Measurements from ENCODE around the gene APOE.
"Not testable (repeated sequence)": the region's sequence is repeated elsewhere in the genome, so short reads cannot be mapped to it uniquely, and the experiment has no call there.

Gene APOE

DNA sequence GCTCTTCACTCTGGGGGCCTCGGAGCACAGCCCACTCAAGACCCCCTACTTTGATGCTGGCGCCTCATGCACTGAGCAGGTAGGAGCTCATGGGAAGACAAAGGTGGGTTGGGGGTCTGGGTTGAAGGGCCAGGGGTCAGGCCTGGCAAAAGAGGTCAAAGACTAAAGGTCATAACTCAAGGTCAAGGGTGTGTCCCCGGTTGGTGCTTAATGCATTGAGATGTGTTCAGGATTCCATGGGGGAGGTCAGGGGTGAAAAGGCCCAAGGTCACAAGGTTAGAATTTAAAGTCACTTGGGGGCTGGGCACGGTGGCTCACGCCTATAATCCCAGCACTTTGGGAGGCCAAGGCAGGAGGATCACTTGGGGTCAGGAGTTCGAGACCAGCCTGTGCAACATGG lies 19.5 kb upstream of the APOE start:
- peaks cover 43% of the 10 kb centered on the region for H3K36me3 ChIP-seq (ENCODE audit: control insufficient read depth, insufficient read depth, low read length)
- H3K9me3 ChIP-seq (ENCODE audit: control insufficient read depth, insufficient read depth, low read depth, low read length), result no peaks in the 10 kb centered on the region
- peaks cover 14% of the 10 kb centered on the region; the same call in 1 of the 2 replicates for H3K4me1 ChIP-seq (ENCODE audit: control insufficient read depth, insufficient read depth, low read length)
- no peaks in the 10 kb centered on the region for H3K27me3 ChIP-seq (ENCODE audit: control insufficient read depth, insufficient read depth, low read length)
- no peak overlapping the region for H3K9ac ChIP-seq (ENCODE audit: low read length)
- H3K4me3 ChIP-seq (ENCODE audit: low read depth, low read length), result no peak overlapping the region
- no peak overlapping the region for H3K27ac ChIP-seq (ENCODE audit: low read depth, low read length)

DNA sequence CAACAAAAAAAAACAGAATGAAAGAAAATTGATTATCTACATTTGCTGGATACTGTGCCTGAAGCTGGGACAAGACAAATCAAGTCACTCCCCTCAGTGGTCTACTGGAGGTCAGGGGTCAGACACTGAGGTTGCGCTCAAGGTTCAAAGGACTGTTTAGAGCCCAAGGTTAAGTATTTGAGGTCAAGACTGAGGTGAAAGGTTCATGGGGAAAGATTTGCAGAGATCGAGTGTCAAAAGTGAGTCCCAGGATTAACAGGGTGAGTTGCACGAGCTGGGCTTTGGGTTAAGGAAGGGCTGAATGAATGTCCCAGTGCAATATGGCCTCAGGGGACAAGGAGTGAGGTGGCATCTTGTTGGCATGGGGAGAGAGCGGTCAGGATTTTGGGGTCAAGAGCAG lies 17.9 kb upstream of the APOE start:
- Histone ChIP-seq H3K27ac (ENCODE audit: low read depth, low read length) (no peak overlapping the region), H3K27me3 (ENCODE audit: control insufficient read depth, insufficient read depth, low read length) (no peaks in the 10 kb centered on the region), H3K36me3 (ENCODE audit: control insufficient read depth, insufficient read depth, low read length) (peaks cover 48% of the 10 kb centered on the region), H3K4me3 (ENCODE audit: low read depth, low read length) (no peak overlapping the region), H3K9me3 (ENCODE audit: control insufficient read depth, insufficient read depth, low read depth, low read length) (no peaks in the 10 kb centered on the region), H3K9ac (ENCODE audit: low read length) (no peak overlapping the region), H3K4me1 (ENCODE audit: control insufficient read depth, insufficient read depth, low read length) (peaks cover 9% of the 10 kb centered on the region)

DNA sequence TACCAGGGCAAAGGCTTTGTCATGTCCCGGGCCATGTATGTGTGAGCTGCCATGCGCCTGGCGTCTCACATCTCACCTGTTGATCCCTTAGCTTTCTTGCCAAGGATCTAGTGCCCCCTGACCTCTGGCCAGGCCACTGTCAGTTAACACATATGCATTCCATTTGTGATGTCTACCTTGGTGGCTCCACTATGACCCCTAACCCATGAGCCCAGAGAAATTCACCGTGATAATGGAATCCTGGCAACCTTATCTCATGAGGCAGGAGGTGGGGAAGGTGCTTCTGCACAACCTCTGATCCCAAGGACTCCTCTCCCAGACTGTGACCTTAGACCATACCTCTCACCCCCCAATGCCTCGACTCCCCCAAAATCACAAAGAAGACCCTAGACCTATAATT lies 17.3 kb upstream of the APOE start:
- not testable (repeated sequence) for H3K27me3 ChIP-seq (ENCODE audit: control insufficient read depth, insufficient read depth, low read length); H3K9me3 ChIP-seq (ENCODE audit: control insufficient read depth, insufficient read depth, low read depth, low read length); H3K4me3 ChIP-seq (ENCODE audit: low read depth, low read length); H3K4me1 ChIP-seq (ENCODE audit: control insufficient read depth, insufficient read depth, low read length); H3K9ac ChIP-seq (ENCODE audit: low read length); H3K27ac ChIP-seq (ENCODE audit: low read depth, low read length)
- H3K36me3 ChIP-seq (ENCODE audit: control insufficient read depth, insufficient read depth, low read length), result peaks cover 54% of the 10 kb centered on the region

GRCh38 chr19:44889830-44890365 lies 15.7 kb upstream of the APOE start:
- Histone ChIP-seq H3K4me3 (ENCODE audit: low read depth, low read length) (peak overlapping the region; percentile 56), H3K36me3 (ENCODE audit: control insufficient read depth, insufficient read depth, low read length) (peaks cover 57% of the 10 kb centered on the region), H3K9me3 (ENCODE audit: control insufficient read depth, insufficient read depth, low read depth, low read length) (no peaks in the 10 kb centered on the region), H3K4me1 (ENCODE audit: control insufficient read depth, insufficient read depth, low read length) (peaks cover 9% of the 10 kb centered on the region), H3K27ac (ENCODE audit: low read depth, low read length) (peak overlapping the region; percentile 26; the same call in 1 of the 2 replicates), H3K27me3 (ENCODE audit: control insufficient read depth, insufficient read depth, low read length) (no peaks in the 10 kb centered on the region), H3K9ac (ENCODE audit: low read length) (peak overlapping the region; percentile 60)

DNA sequence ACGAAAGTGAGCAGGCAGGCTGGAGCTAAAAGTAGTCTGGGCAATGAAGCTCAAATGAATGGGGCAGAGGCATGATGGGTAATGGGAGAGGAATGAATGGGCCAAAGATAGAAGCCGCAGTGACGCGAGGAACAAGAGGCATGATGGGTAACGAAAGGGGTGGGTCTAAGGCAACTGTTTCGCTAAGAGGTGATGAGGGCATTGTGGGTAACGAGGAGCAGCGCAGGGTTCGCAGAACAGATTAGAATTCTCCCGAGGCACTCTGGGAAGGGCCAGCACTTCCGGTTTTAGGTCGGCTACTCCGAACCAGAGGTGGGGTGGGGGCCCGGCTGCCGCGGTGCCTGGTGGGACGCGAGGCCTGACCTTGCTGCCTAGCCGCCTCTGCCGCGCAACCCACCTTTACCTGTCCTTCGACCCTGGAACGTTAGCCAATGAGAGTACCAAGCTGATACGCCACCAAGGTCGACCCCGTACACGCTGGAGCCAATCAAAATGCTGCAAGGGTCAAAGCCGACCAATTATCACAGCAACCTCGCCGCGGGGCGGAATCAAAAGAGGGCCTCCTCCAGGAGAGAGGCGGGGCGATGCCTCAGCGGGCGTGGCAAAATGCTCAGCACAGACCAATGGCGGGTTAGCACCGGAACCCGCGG lies 15.1 kb upstream of the APOE start:
- Histone ChIP-seq H3K27me3 (ENCODE audit: control insufficient read depth, insufficient read depth, low read length) (no peaks in the 10 kb centered on the region), H3K4me1 (ENCODE audit: control insufficient read depth, insufficient read depth, low read length) (peaks cover 9% of the 10 kb centered on the region), H3K9me3 (ENCODE audit: control insufficient read depth, insufficient read depth, low read depth, low read length) (no peaks in the 10 kb centered on the region), H3K9ac (ENCODE audit: low read length) (peak overlapping the region; percentile 60), H3K4me3 (ENCODE audit: low read depth, low read length) (peak overlapping the region; percentile 56), H3K36me3 (ENCODE audit: control insufficient read depth, insufficient read depth, low read length) (peaks cover 62% of the 10 kb centered on the region), H3K27ac (ENCODE audit: low read depth, low read length) (peak overlapping the region; percentile 26; the same call in 1 of the 2 replicates)

GRCh38 chr19:44891016-44891882 lies 14.3 kb upstream of the APOE start, which contains the start of gene TOMM40:
TSS of gene TOMM40 (plus strand) at chr19:44891254. CDS start at chr19:44891416, 162 bp downstream.
- Histone ChIP-seq H3K9ac (ENCODE audit: low read length) (peak within 1 kb of the TSS; percentile 98), H3K36me3 (ENCODE audit: control insufficient read depth, insufficient read depth, low read length) (peaks cover 61% of the 10 kb centered on the region), H3K9me3 (ENCODE audit: control insufficient read depth, insufficient read depth, low read depth, low read length) (no peaks in the 10 kb centered on the region), H3K27ac (ENCODE audit: low read depth, low read length) (peak within 1 kb of the TSS; percentile 64; the same call in 1 of the 2 replicates), H3K4me3 (ENCODE audit: low read depth, low read length) (peak within 1 kb of the TSS; percentile 89), H3K27me3 (ENCODE audit: control insufficient read depth, insufficient read depth, low read length) (no peaks in the 10 kb centered on the region), H3K4me1 (ENCODE audit: control insufficient read depth, insufficient read depth, low read length) (peaks cover 9% of the 10 kb centered on the region)

DNA sequence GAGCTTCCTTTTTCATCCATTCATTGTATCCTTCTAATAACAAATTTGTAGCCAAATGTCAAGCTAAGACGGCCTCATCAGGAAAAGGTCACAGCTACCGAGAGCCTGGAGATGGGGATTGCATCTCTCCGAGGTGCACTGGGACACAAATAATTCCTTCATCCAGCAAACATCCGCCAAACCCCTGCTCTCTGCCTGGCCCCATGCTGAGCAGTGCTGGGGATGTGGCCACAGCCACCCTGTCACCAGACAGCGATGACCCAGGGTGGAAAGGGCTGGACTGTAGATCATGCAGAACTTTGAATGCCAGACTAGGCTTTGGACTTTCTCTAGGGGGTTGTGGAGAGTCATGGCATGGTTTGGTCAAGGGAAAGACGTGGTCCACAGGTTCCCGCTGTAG lies 12.7 kb upstream of the APOE start:
- Histone ChIP-seq H3K36me3 (ENCODE audit: control insufficient read depth, insufficient read depth, low read length) (peaks cover 64% of the 10 kb centered on the region), H3K4me3 (ENCODE audit: low read depth, low read length) (0 out of 2 replicates have a peak overlapping the region, but pooled peaks have one; percentile 89), H3K9ac (ENCODE audit: low read length) (peak overlapping the region; percentile 98)

DNA sequence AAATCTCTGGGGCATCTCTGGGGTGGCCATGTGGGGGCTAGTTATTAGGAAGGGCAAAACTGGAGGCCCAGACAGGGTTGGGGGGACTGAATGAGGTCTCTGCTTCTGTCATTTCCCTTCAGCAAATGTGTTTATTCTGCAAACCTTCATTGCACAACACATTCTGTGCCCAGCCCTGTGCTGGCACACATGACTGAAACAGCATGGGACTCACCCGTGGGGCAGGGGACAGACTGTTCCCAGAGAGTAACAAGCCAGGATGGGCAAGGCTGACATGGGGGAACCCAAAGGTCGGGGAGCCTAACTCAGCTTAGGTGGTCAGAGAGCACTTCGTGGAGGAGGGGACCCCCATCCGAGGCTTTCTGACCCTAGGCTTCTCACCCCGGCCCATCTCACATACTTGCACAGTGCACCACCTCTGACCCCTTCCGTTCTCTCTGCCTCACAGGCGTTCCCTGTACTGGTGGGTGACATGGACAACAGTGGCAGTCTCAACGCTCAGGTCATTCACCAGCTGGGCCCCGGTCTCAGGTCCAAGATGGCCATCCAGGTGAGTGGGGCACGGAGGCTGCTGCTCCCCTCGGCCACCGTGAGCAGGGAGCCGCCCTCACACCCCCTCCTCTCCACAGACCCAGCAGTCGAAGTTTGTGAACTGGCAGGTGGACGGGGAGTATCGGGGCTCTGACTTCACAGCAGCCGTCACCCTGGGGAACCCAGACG lies 12.1 kb upstream of the APOE start:
- Histone ChIP-seq H3K4me1 (ENCODE audit: control insufficient read depth, insufficient read depth, low read length) (peaks cover 9% of the 10 kb centered on the region), H3K36me3 (ENCODE audit: control insufficient read depth, insufficient read depth, low read length) (peaks cover 64% of the 10 kb centered on the region), H3K27ac (ENCODE audit: low read depth, low read length) (no peak overlapping the region), H3K4me3 (ENCODE audit: low read depth, low read length) (no peak overlapping the region), H3K9me3 (ENCODE audit: control insufficient read depth, insufficient read depth, low read depth, low read length) (no peaks in the 10 kb centered on the region), H3K27me3 (ENCODE audit: control insufficient read depth, insufficient read depth, low read length) (no peaks in the 10 kb centered on the region), H3K9ac (ENCODE audit: low read length) (no peak overlapping the region)

More for the DNA sequence above, 12.7 kb upstream of the APOE start:
- Histone ChIP-seq H3K4me1 (ENCODE audit: control insufficient read depth, insufficient read depth, low read length) (peaks cover 9% of the 10 kb centered on the region), H3K9me3 (ENCODE audit: control insufficient read depth, insufficient read depth, low read depth, low read length) (no peaks in the 10 kb centered on the region), H3K27ac (ENCODE audit: low read depth, low read length) (no peak overlapping the region), H3K27me3 (ENCODE audit: control insufficient read depth, insufficient read depth, low read length) (no peaks in the 10 kb centered on the region)

DNA sequence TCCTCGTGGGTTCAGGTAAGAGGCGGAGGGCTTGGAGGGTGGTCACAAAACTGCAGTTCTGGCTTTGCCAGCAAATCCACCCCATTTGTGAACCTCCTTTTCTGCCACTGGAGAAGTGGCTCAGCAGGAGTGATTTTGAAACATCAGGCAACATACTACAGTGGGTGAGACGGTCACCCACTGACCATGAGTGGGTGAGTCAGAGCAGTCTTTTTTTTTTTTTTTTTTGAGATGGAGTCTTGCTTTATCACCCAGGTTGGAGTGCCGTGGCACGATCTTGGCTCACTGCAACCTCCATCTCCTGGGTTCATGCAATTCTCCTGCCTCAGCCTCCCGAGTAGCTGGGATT lies 11.6 kb upstream of the APOE start:
- H3K9me3 ChIP-seq (ENCODE audit: control insufficient read depth, insufficient read depth, low read depth, low read length), result no peaks in the 10 kb centered on the region
- H3K9ac ChIP-seq (ENCODE audit: low read length), result no peak overlapping the region
- H3K4me3 ChIP-seq (ENCODE audit: low read depth, low read length), result no peak overlapping the region
- peaks cover 9% of the 10 kb centered on the region for H3K4me1 ChIP-seq (ENCODE audit: control insufficient read depth, insufficient read depth, low read length)
- H3K27ac ChIP-seq (ENCODE audit: low read depth, low read length), result no peak overlapping the region
- H3K27me3 ChIP-seq (ENCODE audit: control insufficient read depth, insufficient read depth, low read length), result no peaks in the 10 kb centered on the region
- H3K36me3 ChIP-seq (ENCODE audit: control insufficient read depth, insufficient read depth, low read length), result peaks cover 64% of the 10 kb centered on the region

- Histone ChIP-seq H3K36me3 (ENCODE audit: control insufficient read depth, insufficient read depth, low read length) (peaks cover 73% of the 10 kb centered on the region), H3K9me3 (ENCODE audit: control insufficient read depth, insufficient read depth, low read depth, low read length) (no peaks in the 10 kb centered on the region), H3K4me3 (ENCODE audit: low read depth, low read length) (no peak overlapping the region), H3K4me1 (ENCODE audit: control insufficient read depth, insufficient read depth, low read length) (peaks cover 6% of the 10 kb centered on the region), H3K9ac (ENCODE audit: low read length) (no peak overlapping the region), H3K27ac (ENCODE audit: low read depth, low read length) (no peak overlapping the region), H3K27me3 (ENCODE audit: control insufficient read depth, insufficient read depth, low read length) (no peaks in the 10 kb centered on the region)
Observed at GRCh38 chr19:44894946-44895345, 10.7 kb upstream of the APOE start.

Measured in HUES6 (cell line).